BLaER1 (cell line): ENCODE measurements around the gene KLF9.

Experiments used
- H3K27ac ChIP-seq: shearing (Covaris generic); formaldehyde crosslinking; 2 replicates; pipeline ENCODE4 v1.8.1; 2022
- H3K27me3 ChIP-seq: shearing (Covaris generic); formaldehyde crosslinking; 2 replicates; pipeline ENCODE4 v1.8.1; 2022
- H3K36me3 ChIP-seq: shearing (Covaris generic); formaldehyde crosslinking; 2 replicates; pipeline ENCODE4 v1.8.1; 2022
- H3K4me1 ChIP-seq: shearing (Covaris generic); formaldehyde crosslinking; 2 replicates; pipeline ENCODE4 v1.8.1; 2022
- H3K4me2 ChIP-seq: shearing (Covaris generic); formaldehyde crosslinking; 2 replicates; pipeline ENCODE4 v1.8.1; 2022
- H3K4me3 ChIP-seq: shearing (Covaris generic); formaldehyde crosslinking; 2 replicates; pipeline ENCODE4 v1.8.1; 2022
- H3K9ac ChIP-seq: shearing (Covaris generic); formaldehyde crosslinking; 2 replicates; pipeline ENCODE4 v1.8.1; 2022
- H3K9me3 ChIP-seq: shearing (Covaris generic); formaldehyde crosslinking; 2 replicates; pipeline ENCODE4 v1.8.1; 2022
- H4K20me1 ChIP-seq: shearing (Covaris generic); formaldehyde crosslinking; 2 replicates; pipeline ENCODE4 v1.8.1; 2022
- Cebpa-rat ChIP-seq: shearing (Covaris generic); IDR thresholded peaks from 2 replicates; pipeline ENCODE4 v1.8.1; 2022

The KLF9 gene

DNA sequence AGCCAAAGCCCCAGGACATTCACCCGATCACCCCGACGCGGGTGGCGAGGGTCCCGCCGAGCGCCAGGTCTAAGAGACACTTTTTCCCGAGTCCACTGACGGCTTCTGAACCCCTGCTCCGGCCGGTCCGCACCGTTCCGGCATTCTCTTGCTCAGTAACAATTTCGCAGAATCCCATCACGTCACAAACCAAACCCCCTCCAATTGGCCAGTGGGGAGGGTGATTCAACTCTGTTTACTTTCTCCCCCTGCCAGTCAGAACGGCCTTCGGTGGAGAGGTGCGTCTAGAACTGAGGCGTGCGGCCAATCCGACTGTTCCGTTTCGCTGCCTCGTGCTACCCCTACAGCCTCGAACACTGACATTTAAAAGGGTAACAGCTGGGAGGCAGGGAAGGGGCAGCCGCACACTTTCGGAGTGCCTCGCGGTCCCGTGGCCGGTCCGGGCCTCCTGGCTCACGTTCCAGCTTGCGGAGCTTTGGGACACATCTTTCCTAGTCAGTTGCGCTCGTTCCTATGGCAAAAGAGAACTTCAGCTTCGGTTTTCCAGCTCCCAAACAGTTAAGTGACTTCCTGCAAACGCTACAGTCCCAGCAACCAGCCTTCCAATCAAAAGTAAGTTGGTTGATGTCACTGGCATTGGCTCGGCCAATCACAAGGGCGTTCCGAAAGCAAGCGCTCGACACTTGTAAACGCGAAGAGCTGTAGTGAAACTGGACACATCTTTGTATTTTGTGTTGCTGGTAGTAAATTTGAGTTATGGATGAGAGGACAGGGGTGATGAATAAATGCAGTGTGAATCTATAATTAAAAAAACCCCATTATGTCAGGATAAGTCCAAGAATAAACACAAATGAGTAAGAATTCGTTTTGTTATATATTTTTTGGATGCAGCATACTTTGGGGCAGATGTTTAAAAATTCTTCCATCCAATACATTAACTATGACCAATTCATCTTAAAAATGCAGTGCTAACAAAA lies at the start of gene KLF9:
TSS of gene KLF9 (minus strand) at position 859 of the 977 bp plus-strand sequence. CDS start 1,294 bp downstream, outside the sequence.
- Histone ChIP-seq H3K27me3 (no peaks in the 10 kb centered on the region), H3K36me3 (no peaks in the 10 kb centered on the region), H4K20me1 (peaks cover 31% of the 10 kb centered on the region), H3K4me1 (peaks cover 52% of the 10 kb centered on the region), H3K9ac (peak within 1 kb of the TSS; percentile 94), H3K4me3 (peak within 1 kb of the TSS; percentile 96), H3K9me3 (no peaks in the 10 kb centered on the region), H3K27ac (peak within 1 kb of the TSS; percentile 94), H3K4me2 (peak within 1 kb of the TSS; percentile 97)
- TF ChIP-seq Cebpa-rat = no peak

DNA sequence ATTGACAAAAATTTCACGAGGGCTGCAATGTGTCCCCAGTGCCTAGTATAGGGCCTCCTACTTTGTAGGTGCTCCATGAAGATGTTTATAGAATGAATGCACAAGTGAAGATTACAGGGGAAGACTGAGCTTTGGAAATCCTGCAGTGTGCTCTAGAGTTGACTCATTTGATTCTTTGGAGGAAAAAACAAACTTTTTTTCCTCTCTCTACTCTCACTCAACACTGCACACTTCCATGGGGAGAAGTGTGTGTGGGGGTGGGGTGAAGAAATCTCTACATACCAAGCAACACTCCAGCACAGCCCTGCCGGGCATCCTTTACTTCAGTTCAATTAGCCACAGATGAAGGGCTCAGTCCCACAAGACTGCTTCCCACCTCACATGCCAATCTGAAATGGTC lies 49.4 kb upstream of the KLF9 start:
- H3K27ac ChIP-seq = no peak overlapping the region
- no peak for TF ChIP-seq Cebpa-rat
- H3K27me3 ChIP-seq = no peaks in the 10 kb centered on the region
- peaks cover 8% of the 10 kb centered on the region; the same call in 1 of the 2 replicates for H3K4me1 ChIP-seq
- no peaks in the 10 kb centered on the region for H3K9me3 ChIP-seq
- H3K9ac ChIP-seq = no peak overlapping the region
- no peaks in the 10 kb centered on the region for H4K20me1 ChIP-seq
- no peak overlapping the region for H3K4me2 ChIP-seq
- H3K36me3 ChIP-seq = no peaks in the 10 kb centered on the region
- no peak overlapping the region for H3K4me3 ChIP-seq

DNA sequence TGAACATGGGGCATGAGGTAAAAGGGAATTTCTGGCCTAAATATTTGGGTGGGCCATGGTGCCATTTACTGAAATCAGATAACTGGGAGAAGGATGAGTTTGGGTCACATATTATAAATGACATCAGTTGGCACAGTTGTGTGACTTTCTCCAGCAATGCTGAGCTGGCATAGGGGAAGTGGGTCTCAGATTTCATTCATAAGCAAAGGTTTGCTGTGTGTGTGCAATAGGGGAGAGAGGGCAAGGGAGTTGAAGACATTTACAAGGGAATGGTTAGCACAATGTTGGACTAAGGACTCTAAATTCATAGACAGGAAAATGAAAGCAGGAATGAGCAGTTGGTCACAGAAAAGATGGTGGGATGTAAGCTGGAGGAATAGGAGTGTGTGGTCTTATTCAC lies 47.8 kb upstream of the KLF9 start:
- H3K27ac ChIP-seq = no peak overlapping the region
- no peaks in the 10 kb centered on the region for H4K20me1 ChIP-seq
- no peaks in the 10 kb centered on the region for H3K9me3 ChIP-seq
- no peak overlapping the region for H3K4me3 ChIP-seq
- H3K27me3 ChIP-seq = no peaks in the 10 kb centered on the region
- H3K4me2 ChIP-seq = no peak overlapping the region
- TF ChIP-seq Cebpa-rat = no peak
- no peak overlapping the region for H3K9ac ChIP-seq
- H3K36me3 ChIP-seq = no peaks in the 10 kb centered on the region
- H3K4me1 ChIP-seq = peaks cover 8% of the 10 kb centered on the region; the same call in 1 of the 2 replicates

DNA sequence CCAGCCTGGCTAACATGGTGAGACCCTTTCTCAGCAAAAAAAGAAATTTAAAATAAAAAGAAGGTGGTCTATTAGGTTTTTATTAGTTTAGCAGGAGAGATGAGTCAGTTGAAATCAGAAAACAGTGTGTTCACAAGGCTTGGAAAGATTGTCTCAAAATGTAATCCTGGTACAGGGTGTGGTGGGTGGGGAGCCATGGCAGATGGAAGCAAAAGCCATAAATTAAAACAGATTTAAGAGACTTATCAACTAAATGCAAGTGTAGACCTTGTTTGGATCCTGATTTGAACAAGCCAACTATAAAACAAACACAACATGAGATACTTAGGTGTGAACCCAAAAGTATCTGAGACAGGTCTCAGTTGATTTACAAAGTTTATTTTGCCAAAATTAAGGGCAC lies 42.8 kb upstream of the KLF9 start:
- no peaks in the 10 kb centered on the region for H3K27me3 ChIP-seq
- peaks cover 8% of the 10 kb centered on the region; the same call in 1 of the 2 replicates for H3K4me1 ChIP-seq
- no peak for TF ChIP-seq Cebpa-rat
- no peak overlapping the region for H3K4me3 ChIP-seq
- no peak overlapping the region for H3K9ac ChIP-seq
- no peaks in the 10 kb centered on the region for H3K9me3 ChIP-seq
- H3K27ac ChIP-seq = no peak overlapping the region
- no peaks in the 10 kb centered on the region for H4K20me1 ChIP-seq
- no peaks in the 10 kb centered on the region for H3K36me3 ChIP-seq
- no peak overlapping the region for H3K4me2 ChIP-seq

DNA sequence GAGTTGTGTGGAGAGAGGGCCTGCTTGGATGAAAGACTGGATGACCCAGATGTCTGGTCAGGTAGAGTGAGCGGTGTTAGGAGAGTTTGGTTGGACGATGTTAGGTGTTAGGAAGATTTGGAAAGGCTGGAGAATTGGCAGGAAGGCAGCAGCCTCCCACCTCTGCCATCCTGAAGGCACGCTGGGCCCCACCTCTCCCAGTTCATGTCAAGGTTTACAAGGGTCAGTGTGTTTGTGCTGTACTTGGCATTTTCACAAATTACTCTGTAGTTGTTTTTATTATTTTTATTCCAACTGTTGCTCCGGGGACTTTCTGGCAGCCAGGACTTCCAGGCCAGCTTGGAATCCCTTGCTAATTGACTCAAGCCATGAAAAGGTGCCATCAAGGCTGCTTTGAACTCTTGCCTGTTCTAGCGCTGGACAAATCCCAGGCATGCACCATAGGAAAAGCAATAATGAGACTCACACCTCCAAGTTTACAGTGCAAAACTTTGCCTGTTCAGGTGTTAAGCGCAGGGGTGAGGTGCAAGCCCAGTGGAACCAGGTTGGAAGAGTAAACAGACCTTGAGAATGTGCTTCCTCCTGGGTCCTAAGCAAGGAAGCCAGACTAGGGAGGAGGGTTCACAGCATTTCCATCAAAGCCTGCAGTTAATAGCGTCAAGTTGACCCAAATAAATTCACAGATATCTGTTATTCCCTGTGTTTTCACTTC lies 41.7 kb upstream of the KLF9 start:
- H3K4me1 ChIP-seq = peaks cover 8% of the 10 kb centered on the region; the same call in 1 of the 2 replicates
- no peaks in the 10 kb centered on the region for H3K9me3 ChIP-seq
- H4K20me1 ChIP-seq = no peaks in the 10 kb centered on the region
- no peaks in the 10 kb centered on the region for H3K36me3 ChIP-seq
- no peaks in the 10 kb centered on the region for H3K27me3 ChIP-seq
- H3K9ac ChIP-seq = no peak overlapping the region
- no peak for TF ChIP-seq Cebpa-rat
- H3K4me2 ChIP-seq = no peak overlapping the region
- no peak overlapping the region for H3K4me3 ChIP-seq
- H3K27ac ChIP-seq = no peak overlapping the region

DNA sequence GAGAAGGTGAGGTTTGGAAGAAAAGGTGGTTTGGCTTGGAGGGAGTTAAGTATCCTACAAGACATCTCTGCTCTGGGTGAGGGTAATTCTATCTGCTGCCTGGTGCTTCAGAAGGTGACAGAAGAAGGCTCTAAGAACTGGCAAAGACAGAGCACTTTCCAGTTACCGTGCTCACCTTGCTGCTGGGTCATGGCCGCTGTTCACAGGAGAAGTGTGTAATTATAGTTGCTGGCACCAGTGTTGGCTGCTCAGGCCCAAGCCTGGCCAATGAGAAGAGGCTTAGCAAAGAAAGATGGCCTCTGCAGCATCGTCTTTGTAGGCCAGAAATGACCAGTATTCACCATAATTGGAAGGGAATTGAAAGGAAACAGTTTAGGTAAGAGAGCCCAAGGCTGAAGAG lies 37.9 kb upstream of the KLF9 start:
- no peak overlapping the region for H3K4me3 ChIP-seq
- H3K36me3 ChIP-seq = no peaks in the 10 kb centered on the region
- H3K9ac ChIP-seq = no peak overlapping the region
- no peak overlapping the region for H3K4me2 ChIP-seq
- H3K9me3 ChIP-seq = no peaks in the 10 kb centered on the region
- H3K27ac ChIP-seq = no peak overlapping the region
- H4K20me1 ChIP-seq = no peaks in the 10 kb centered on the region
- no peaks in the 10 kb centered on the region for H3K4me1 ChIP-seq
- no peaks in the 10 kb centered on the region for H3K27me3 ChIP-seq
- TF ChIP-seq Cebpa-rat = no peak

DNA sequence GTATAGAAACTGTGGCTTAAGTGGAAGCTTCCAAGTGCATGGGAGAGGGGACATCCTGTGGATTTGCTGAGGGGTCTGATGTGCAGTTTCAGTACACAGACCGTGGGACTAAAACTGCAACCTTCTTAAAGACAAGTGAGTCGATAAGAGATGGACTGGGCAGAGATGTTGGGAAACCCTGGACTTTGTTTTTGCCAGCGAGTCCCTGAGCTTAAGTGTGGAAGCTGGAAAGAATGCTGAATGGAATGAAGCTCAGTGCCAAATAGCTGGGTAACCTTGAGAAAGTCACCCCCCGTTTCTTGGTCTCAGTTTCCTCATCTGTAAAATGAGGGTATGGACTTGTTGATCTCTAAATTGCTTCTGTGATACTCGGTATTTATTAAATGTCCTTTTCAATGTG lies 37.3 kb upstream of the KLF9 start:
- H3K27me3 ChIP-seq = no peaks in the 10 kb centered on the region
- H4K20me1 ChIP-seq = no peaks in the 10 kb centered on the region
- no peak overlapping the region for H3K9ac ChIP-seq
- no peaks in the 10 kb centered on the region for H3K4me1 ChIP-seq
- H3K9me3 ChIP-seq = no peaks in the 10 kb centered on the region
- no peaks in the 10 kb centered on the region for H3K36me3 ChIP-seq
- TF ChIP-seq Cebpa-rat = no peak
- no peak overlapping the region for H3K27ac ChIP-seq
- H3K4me3 ChIP-seq = no peak overlapping the region
- H3K4me2 ChIP-seq = no peak overlapping the region

DNA sequence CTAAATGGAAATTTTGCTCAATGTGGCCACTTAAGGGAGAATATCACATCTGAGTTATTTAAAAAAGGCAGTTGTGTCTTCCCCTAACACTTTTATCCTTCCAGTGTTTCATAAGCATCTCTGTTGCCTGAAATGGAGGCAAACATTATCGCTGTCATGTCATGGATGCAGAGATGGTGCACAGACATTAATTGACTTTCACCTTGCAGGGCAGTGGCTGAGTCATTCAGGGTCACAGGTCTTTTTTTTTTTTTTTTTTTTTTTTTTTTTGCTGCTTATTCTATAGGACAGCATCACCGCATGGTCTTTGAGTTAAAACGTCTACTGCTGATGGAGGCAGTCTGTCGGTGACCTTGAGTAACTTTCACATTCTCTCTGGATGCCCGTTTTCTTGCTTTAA lies 36.3 kb upstream of the KLF9 start:
- H3K4me1 ChIP-seq = no peaks in the 10 kb centered on the region
- H3K9me3 ChIP-seq = no peaks in the 10 kb centered on the region
- H3K36me3 ChIP-seq = no peaks in the 10 kb centered on the region
- no peak overlapping the region for H3K4me3 ChIP-seq
- no peak overlapping the region for H3K4me2 ChIP-seq
- TF ChIP-seq Cebpa-rat = no peak
- H3K27ac ChIP-seq = no peak overlapping the region
- H4K20me1 ChIP-seq = no peaks in the 10 kb centered on the region
- no peak overlapping the region for H3K9ac ChIP-seq
- H3K27me3 ChIP-seq = no peaks in the 10 kb centered on the region

DNA sequence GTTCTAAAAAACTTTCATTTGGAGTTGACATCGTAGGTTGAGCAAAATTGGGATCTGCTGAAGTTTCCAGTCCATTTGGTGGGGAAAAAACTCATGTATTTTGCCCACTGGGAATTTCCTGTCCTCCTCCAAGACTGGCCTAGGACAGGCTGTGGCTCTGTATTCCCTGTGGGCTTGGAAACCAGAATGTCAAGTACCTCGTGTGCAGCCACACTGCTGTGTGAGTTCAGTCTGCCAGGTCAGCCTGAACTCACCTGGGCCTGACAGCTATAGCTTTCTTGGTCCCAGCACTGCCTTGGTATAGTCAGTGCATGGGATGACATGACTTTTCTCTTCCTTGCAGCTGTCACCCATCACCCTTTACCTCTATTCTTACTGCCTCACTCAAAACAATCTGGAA lies 35.0 kb upstream of the KLF9 start:
- Histone ChIP-seq H3K9me3 (no peaks in the 10 kb centered on the region), H3K4me3 (no peak overlapping the region), H3K9ac (no peak overlapping the region), H3K36me3 (no peaks in the 10 kb centered on the region), H4K20me1 (no peaks in the 10 kb centered on the region), H3K27ac (no peak overlapping the region), H3K4me2 (no peak overlapping the region), H3K27me3 (no peaks in the 10 kb centered on the region), H3K4me1 (no peaks in the 10 kb centered on the region)
- TF ChIP-seq Cebpa-rat = no peak

DNA sequence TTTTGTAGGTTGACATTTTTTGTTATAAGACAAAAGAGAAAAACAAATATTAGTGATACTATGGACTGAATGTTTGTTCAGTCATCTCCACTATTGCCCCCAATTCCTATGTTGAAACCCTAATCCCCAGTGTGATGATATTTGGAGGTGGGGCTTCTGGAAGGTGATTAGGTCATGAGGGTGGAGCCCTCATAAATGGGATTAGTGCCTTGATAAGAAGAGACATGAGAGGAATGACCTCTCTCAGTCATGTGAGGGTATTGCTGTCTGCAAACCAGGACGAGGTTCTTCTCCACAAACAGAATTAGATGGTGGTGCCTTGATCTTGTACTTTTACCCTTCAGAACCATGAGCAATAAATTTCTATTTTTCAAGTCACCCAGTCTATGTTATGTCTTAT lies 34.5 kb upstream of the KLF9 start:
- H3K36me3 ChIP-seq = no peaks in the 10 kb centered on the region
- no peak overlapping the region for H3K9ac ChIP-seq
- H3K9me3 ChIP-seq = no peaks in the 10 kb centered on the region
- H3K27ac ChIP-seq = no peak overlapping the region
- H3K4me3 ChIP-seq = no peak overlapping the region
- no peaks in the 10 kb centered on the region for H4K20me1 ChIP-seq
- no peaks in the 10 kb centered on the region for H3K4me1 ChIP-seq
- no peaks in the 10 kb centered on the region for H3K27me3 ChIP-seq
- H3K4me2 ChIP-seq = no peak overlapping the region
- TF ChIP-seq Cebpa-rat = no peak
